ENCODE measurements around the gene KDM8. TPM values are rescaled to one million over a fixed set of nuclear protein-coding genes. Genes with fewer than 3 reads are reported as not detected.

The KDM8 gene
- total RNA-seq (2021) (10.9 to 16.5 TPM (median 11.7 TPM) in 3 replicates), Bru-seq, nascent RNA (percentile 64 among the genes with signal in this experiment)
- long read RNA-seq, experiment 1, transcript KDM8-201 (8 exons, 2,462 nt): major isoform, 18 of 37 reads
- long read RNA-seq, experiment 1, partial matches to known transcripts: 3 of 37 reads
- long read RNA-seq, experiment 1, other reads (novel, unspliced or antisense): 16 of 37 reads
- long read RNA-seq, experiment 2, partial matches to known transcripts: 0 of 6 reads
- long read RNA-seq, experiment 2, other reads (novel, unspliced or antisense): 3 of 6 reads
- long read RNA-seq, experiment 3, partial matches to known transcripts: 1 of 6 reads
- long read RNA-seq, experiment 3, other reads (novel, unspliced or antisense): 5 of 6 reads

- DNase-seq (ENCODE audit: low spot score) (peak; percentile 97), ATAC-seq (peak; percentile 90)
- ChIA-PET CTCF (interaction anchor here (0.8 to 3.9 kb wide), 9 partner anchors 10 to 225 kb away, joined by 3 to 31 read pairs (median 4); no protein-coding TSS in a partner anchor), POLR2A (interaction anchor here (0.6 to 1.3 kb wide), 4 partner anchors 25 to 188 kb away, joined by 3 read pairs; no protein-coding TSS in a partner anchor)
- Mint-ChIP-seq H3K36me3 (no peaks in the 10 kb centered on the region), H3K9me3 (peaks cover 10% of the 10 kb centered on the region), H3K27me3 (ENCODE audit: low read depth) (no peaks in the 10 kb centered on the region; the same call in none of the 2 replicates), H3K27ac (peak within 1 kb of the TSS; percentile 100), H3K4me3 (peak within 1 kb of the TSS; percentile 96), H3K4me1 (peaks cover 18% of the 10 kb centered on the region)
- TF ChIP-seq GABPB1 (CRISPR knock-in tag; IDR thresholded peaks at IDR 0.05) (peak; percentile 69), CREM (CRISPR knock-in tag; IDR thresholded peaks at IDR 0.05) (0 out of 2 replicates have a peak, but pooled peaks have one; percentile 14), SP1 (CRISPR knock-in tag; conservative IDR thresholded peaks at IDR 0.05) (peak; percentile 86), ZNF232 (CRISPR knock-in tag; IDR thresholded peaks at IDR 0.05) (0 out of 2 replicates have a peak, but pooled peaks have one; percentile 71), TEAD1 (CRISPR knock-in tag; IDR thresholded peaks at IDR 0.05) (peak; percentile 81), ETV6 (CRISPR knock-in tag; IDR thresholded peaks at IDR 0.05) (peak; percentile 65), E2F4 (CRISPR knock-in tag; IDR thresholded peaks at IDR 0.05; ENCODE audit: borderline replicate concordance, low read depth) (no peak), ZNF263 (CRISPR knock-in tag; IDR thresholded peaks at IDR 0.05; ENCODE audit: low read depth) (no peak), FOXP1 (CRISPR knock-in tag; IDR thresholded peaks at IDR 0.05; ENCODE audit: borderline replicate concordance) (peak; percentile 42), USF2 (CRISPR knock-in tag; IDR thresholded peaks at IDR 0.05) (peak; percentile 64), TEAD4 (CRISPR knock-in tag; IDR thresholded peaks at IDR 0.05) (no peak), USF1 (CRISPR knock-in tag; IDR thresholded peaks at IDR 0.05) (peak; percentile 68), SMAD4 (CRISPR knock-in tag; IDR thresholded peaks at IDR 0.05) (0 out of 2 replicates have a peak, but pooled peaks have one; percentile 48), NFE2L1 (CRISPR knock-in tag; IDR thresholded peaks at IDR 0.05) (no peak), ARID4B (CRISPR knock-in tag; IDR thresholded peaks at IDR 0.05; ENCODE audit: borderline replicate concordance) (peak; percentile 94), ATF3 (CRISPR knock-in tag; conservative IDR thresholded peaks at IDR 0.05) (no peak), MLX (CRISPR knock-in tag; IDR thresholded peaks at IDR 0.05) (no peak), EMX1 (CRISPR knock-in tag; IDR thresholded peaks at IDR 0.05) (no peak), ZBTB21 (CRISPR knock-in tag; IDR thresholded peaks at IDR 0.05; ENCODE audit: borderline replicate concordance) (no peak), MAX (CRISPR knock-in tag; IDR thresholded peaks at IDR 0.05) (peak; percentile 97)
These were observed at the start of gene KDM8 for GRCh38 chr16:27203507-27204311. Gene KDM8 (plus strand): TSS chr16:27203526. CDS start chr16:27210124, 6,598 bp downstream.
